ENCODE measurements around the gene ZC3H7B.
"Not testable (repeated sequence)": the region's sequence is repeated elsewhere in the genome, so short reads cannot be mapped to it uniquely, and the experiment has no call there.

ZC3H7B gene

GRCh38 chr22:41301085-41302020 is at the start of gene ZC3H7B:
Gene ZC3H7B, plus strand, starts transcription at chr22:41301525. Its CDS starts 19,136 bp downstream, at chr22:41320661.
- peaks cover 23 to 39% of the 10 kb centered on the region in 2 donors for H3K4me1 Mint-ChIP-seq
- ATAC-seq (replicated peaks): peak; percentile 96 to 97
- no peaks in the 10 kb centered on the region for H3K9me3 Mint-ChIP-seq
- peak within 1 kb of the TSS; percentile 86 for H3K27ac Mint-ChIP-seq
- H3K4me3 Mint-ChIP-seq: peak within 1 kb of the TSS; percentile 84 to 85
- peak; percentile 85 for DNase-seq
- H3K36me3 Mint-ChIP-seq: peaks cover 0 to 12% of the 10 kb centered on the region in 2 donors
- H3K27me3 Mint-ChIP-seq: no peaks in the 10 kb centered on the region

DNA sequence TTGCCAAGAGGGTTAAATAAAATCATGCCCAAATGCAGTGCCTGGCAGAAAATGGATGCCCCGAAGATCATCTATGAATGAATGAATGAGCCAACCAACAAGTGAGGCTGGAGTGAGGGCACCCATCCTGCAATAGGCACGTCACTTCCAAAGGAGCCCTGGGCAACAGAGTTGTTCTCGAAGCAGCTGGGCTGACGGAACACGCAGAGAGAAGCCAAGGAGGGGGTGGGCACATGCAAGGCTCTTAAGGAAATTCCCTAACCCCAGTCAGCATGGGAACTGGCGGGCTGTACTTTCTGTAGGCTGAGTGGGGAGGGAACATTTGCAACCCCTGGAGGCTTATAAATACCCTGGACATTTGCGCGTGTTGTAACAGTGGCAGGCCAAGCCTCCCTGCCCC is 49.0 kb upstream of the ZC3H7B start:
- ATAC-seq (replicated peaks) (no peak), DNase-seq (no peak)
- Mint-ChIP-seq H3K4me1 (no peaks in the 10 kb centered on the region), H3K36me3 (peaks cover 53 to 68% of the 10 kb centered on the region in 2 donors), H3K4me3 (no peak overlapping the region), H3K9me3 (no peaks in the 10 kb centered on the region), H3K27ac (no peak overlapping the region), H3K27me3 (no peaks in the 10 kb centered on the region)

DNA sequence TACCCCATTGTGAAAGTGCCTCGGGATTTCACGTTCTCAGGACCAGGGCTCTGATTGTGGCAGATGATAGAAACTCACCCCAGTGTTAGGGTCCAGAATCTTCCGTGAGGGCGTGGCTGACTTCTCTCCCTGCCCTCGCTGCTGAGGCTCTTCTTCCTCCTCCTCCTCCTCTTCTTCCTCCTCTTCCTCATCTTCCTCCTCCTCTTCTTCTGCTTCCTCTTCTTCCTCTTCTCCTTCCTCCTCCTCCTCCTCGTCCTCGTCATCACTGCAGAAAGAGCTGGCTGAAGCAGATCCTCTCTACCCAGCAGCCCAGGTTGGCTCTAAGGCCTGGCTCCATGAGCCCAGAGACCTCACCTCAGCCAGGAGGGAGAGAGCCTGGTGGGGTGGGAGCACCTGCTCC is 47.1 kb upstream of the ZC3H7B start:
- peaks cover 55 to 76% of the 10 kb centered on the region in 2 donors for H3K36me3 Mint-ChIP-seq
- no peak overlapping the region for H3K27ac Mint-ChIP-seq
- ATAC-seq (replicated peaks): no peak

GRCh38 chr22:41256254-41257253 is 44.8 kb upstream of the ZC3H7B start:
- Mint-ChIP-seq H3K27ac (no peak overlapping the region), H3K27me3 (no peaks in the 10 kb centered on the region), H3K36me3 (peaks cover 45 to 62% of the 10 kb centered on the region in 2 donors), H3K9me3 (no peaks in the 10 kb centered on the region), H3K4me3 (no peak overlapping the region), H3K4me1 (no peaks in the 10 kb centered on the region)
- no peak for DNase-seq
- no peak for ATAC-seq (replicated peaks)

More for the DNA sequence above, 47.1 kb upstream of the ZC3H7B start:
- no peaks in the 10 kb centered on the region for H3K4me1 Mint-ChIP-seq
- H3K4me3 Mint-ChIP-seq: no peak overlapping the region
- no peak for DNase-seq
- no peaks in the 10 kb centered on the region for H3K9me3 Mint-ChIP-seq
- no peaks in the 10 kb centered on the region for H3K27me3 Mint-ChIP-seq

GRCh38 chr22:41257696-41258095 is 43.6 kb upstream of the ZC3H7B start:
- H3K4me3 Mint-ChIP-seq: no peak overlapping the region
- H3K27me3 Mint-ChIP-seq: no peaks in the 10 kb centered on the region
- DNase-seq (no peak), ATAC-seq (replicated peaks) (no peak)
- H3K27ac Mint-ChIP-seq: peak overlapping the region; percentile 51
- no peaks in the 10 kb centered on the region for H3K4me1 Mint-ChIP-seq
- peaks cover 50 to 64% of the 10 kb centered on the region in 2 donors for H3K36me3 Mint-ChIP-seq
- H3K9me3 Mint-ChIP-seq: no peaks in the 10 kb centered on the region

GRCh38 chr22:41259756-41260155 is 41.6 kb upstream of the ZC3H7B start:
- H3K27me3 Mint-ChIP-seq; H3K4me3 Mint-ChIP-seq; H3K27ac Mint-ChIP-seq; H3K9me3 Mint-ChIP-seq; DNase-seq; H3K4me1 Mint-ChIP-seq; ATAC-seq (replicated peaks): not testable (repeated sequence)
- H3K36me3 Mint-ChIP-seq: peaks cover 60 to 63% of the 10 kb centered on the region in 2 donors

- DNase-seq: no peak
- Mint-ChIP-seq H3K9me3 (no peaks in the 10 kb centered on the region), H3K4me3 (no peak overlapping the region), H3K4me1 (no peaks in the 10 kb centered on the region), H3K27me3 (no peaks in the 10 kb centered on the region), H3K36me3 (peaks cover 56 to 60% of the 10 kb centered on the region in 2 donors), H3K27ac (no peak overlapping the region)
- ATAC-seq (replicated peaks): no peak
These were observed 40.5 kb upstream of the ZC3H7B start for GRCh38 chr22:41260871-41261270.

DNA sequence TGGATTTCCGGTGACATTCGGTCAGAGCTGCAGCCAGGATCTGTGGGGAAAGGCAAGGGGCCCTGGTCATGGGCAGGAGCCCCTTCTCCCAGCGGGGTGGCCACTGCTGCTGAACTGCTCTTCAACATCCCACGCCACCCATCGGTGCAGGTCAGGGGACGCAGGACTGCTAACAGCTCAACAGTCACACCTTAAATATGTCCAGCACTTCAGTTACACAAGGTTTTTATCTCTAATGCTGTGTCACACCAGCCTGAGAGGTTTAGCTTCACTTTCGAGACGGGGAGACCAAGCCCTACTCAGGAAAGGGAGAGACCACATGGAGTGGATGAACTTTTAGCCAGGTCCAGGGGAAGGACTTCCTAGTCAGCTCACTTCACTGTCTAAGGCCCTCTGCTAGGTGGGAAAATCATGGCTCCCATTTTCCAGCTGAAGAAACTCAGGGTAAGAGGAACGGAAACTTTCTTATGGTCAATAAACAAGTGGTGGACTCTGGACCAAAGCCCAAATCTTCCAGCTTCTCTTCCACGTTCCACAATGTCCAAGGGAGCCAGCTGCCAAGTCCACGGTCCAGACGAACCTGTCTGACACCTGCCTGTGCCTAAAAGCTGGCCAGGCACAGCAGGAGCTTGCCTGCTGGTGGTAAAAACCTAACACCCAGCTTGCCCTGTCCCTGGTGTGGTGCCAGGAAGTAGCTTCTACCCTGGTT is 39.6 kb upstream of the ZC3H7B start:
- peaks cover 60% of the 10 kb centered on the region in 2 donors for H3K36me3 Mint-ChIP-seq
- H3K27ac Mint-ChIP-seq: peak overlapping the region; percentile 42

GRCh38 chr22:41262250-41262765 is 39.0 kb upstream of the ZC3H7B start:
- DNase-seq (no peak), ATAC-seq (replicated peaks) (no peak)
- Mint-ChIP-seq H3K4me1 (no peaks in the 10 kb centered on the region), H3K4me3 (no peak overlapping the region), H3K36me3 (peaks cover 56 to 57% of the 10 kb centered on the region in 2 donors), H3K27ac (peak overlapping the region; percentile 42), H3K27me3 (no peaks in the 10 kb centered on the region), H3K9me3 (no peaks in the 10 kb centered on the region)

More for the DNA sequence above, 39.6 kb upstream of the ZC3H7B start:
- ATAC-seq (replicated peaks) (no peak), DNase-seq (no peak)
- H3K4me3 Mint-ChIP-seq: no peak overlapping the region
- no peaks in the 10 kb centered on the region for H3K27me3 Mint-ChIP-seq
- no peaks in the 10 kb centered on the region for H3K4me1 Mint-ChIP-seq
- H3K9me3 Mint-ChIP-seq: no peaks in the 10 kb centered on the region

DNA sequence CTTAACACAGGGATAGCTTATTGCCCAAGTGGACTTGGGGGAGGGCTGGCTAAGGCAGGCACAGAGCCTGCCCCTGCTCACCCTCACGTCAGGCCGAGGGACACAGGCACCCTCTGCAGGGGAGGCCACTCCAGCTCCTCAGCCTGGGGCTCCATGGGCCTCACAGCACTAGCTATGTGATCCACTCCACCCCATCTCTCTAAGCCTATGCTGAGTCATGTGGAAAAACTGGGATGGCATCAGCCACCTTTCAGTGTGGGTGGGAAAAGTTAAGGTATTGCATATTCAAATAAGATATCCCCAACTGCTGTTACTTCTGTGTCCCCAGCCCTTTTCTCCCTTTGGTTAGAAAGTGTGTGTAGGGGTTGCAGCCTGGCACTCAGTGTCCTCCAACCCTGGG is 37.6 kb upstream of the ZC3H7B start:
- no peak for DNase-seq
- Mint-ChIP-seq H3K4me1 (no peaks in the 10 kb centered on the region), H3K27me3 (no peaks in the 10 kb centered on the region), H3K9me3 (no peaks in the 10 kb centered on the region), H3K27ac (no peak overlapping the region), H3K36me3 (peaks cover 51 to 58% of the 10 kb centered on the region in 2 donors), H3K4me3 (no peak overlapping the region)
- no peak for ATAC-seq (replicated peaks)

GRCh38 chr22:41264408-41264941 is 36.9 kb upstream of the ZC3H7B start:
- Mint-ChIP-seq H3K4me3 (no peak overlapping the region), H3K4me1 (no peaks in the 10 kb centered on the region), H3K27ac (no peak overlapping the region), H3K36me3 (peaks cover 51 to 58% of the 10 kb centered on the region in 2 donors), H3K9me3 (no peaks in the 10 kb centered on the region), H3K27me3 (no peaks in the 10 kb centered on the region)
- DNase-seq (no peak), ATAC-seq (replicated peaks) (no peak)

DNA sequence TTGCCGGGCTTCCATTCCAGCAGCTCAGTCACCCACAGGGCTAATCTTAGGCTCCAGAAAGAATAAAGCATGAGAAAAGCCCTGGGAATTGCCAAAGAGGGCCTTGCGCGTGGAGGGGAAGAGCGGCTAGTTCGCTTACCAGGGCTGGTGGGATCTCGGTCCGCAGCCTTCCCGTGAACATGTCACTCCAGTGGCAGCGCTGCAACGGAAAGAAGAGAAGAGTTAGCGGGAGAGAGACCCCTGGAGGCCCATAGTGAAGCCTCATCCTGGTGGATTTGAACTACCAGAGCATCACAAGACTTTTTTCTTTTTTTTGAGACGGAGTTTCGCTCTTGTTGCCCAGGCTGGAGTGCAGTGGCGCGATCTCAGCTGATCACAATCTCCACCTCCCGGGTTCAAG is 33.4 kb upstream of the ZC3H7B start:
- Mint-ChIP-seq H3K36me3 (peaks cover 51 to 58% of the 10 kb centered on the region in 2 donors), H3K4me1 (no peaks in the 10 kb centered on the region), H3K4me3 (no peak overlapping the region), H3K9me3 (no peaks in the 10 kb centered on the region), H3K27ac (no peak overlapping the region), H3K27me3 (no peaks in the 10 kb centered on the region)
- DNase-seq: no peak
- ATAC-seq (replicated peaks): no peak

- ATAC-seq (replicated peaks) (no peak), DNase-seq (no peak)
- peaks cover 41 to 65% of the 10 kb centered on the region in 2 donors for H3K36me3 Mint-ChIP-seq
- no peak overlapping the region for H3K27ac Mint-ChIP-seq
- H3K4me1 Mint-ChIP-seq: no peaks in the 10 kb centered on the region
- no peaks in the 10 kb centered on the region for H3K27me3 Mint-ChIP-seq
- H3K9me3 Mint-ChIP-seq: no peaks in the 10 kb centered on the region
- no peak overlapping the region for H3K4me3 Mint-ChIP-seq
These were observed 29.5 kb upstream of the ZC3H7B start for GRCh38 chr22:41271787-41272186.
